Astrocyte (in vitro differentiated cells and primary cell): ENCODE data around the gene NCOA3. TPM values are rescaled to one million over a fixed set of nuclear protein-coding genes. Genes with fewer than 3 reads are reported as not detected.

Source experiments
- DNase-seq: peaks from one replicate; pipeline ENCODE4 v3.0.0-alpha.2; 2010; ENCODE audit warnings: low read depth
- FAIRE-seq: peaks from 2 replicates; lab custom pipeline; 2011; peaks lifted over from hg19 to GRCh38; lab: Jason Lieb, UNC
- H2AFZ ChIP-seq: 2 replicates; pipeline ENCODE4 v1.6.0; 2012; ENCODE audit warnings: low read depth, low read length, inconsistent platforms
- H3K27ac ChIP-seq: 2 replicates; pipeline ENCODE4 v1.5.1; 2011; ENCODE audit warnings: low read depth, low read length, inconsistent platforms
- H3K27me3 ChIP-seq: 2 replicates; pipeline ENCODE4 v1.6.0; 2011; ENCODE audit warnings: low read length, inconsistent platforms; ENCODE audit not compliant: insufficient read depth
- H3K36me3 ChIP-seq: 2 replicates; pipeline ENCODE4 v1.5.1; 2011; ENCODE audit warnings: low read length, inconsistent platforms; ENCODE audit not compliant: insufficient read depth
- H3K4me1 ChIP-seq: 2 replicates; pipeline ENCODE4 v1.5.1; 2011; ENCODE audit warnings: low read length, inconsistent platforms; ENCODE audit not compliant: insufficient read depth
- H3K4me2 ChIP-seq: 2 replicates; pipeline ENCODE4 v1.6.0; 2012; ENCODE audit warnings: low read length, inconsistent platforms
- H3K4me3 ChIP-seq: 2 replicates; pipeline ENCODE4 v1.5.1; 2011; ENCODE audit warnings: low read depth, mild to moderate bottlenecking, low read length, inconsistent platforms; ENCODE audit not compliant: insufficient read depth
- H3K79me2 ChIP-seq: 2 replicates; pipeline ENCODE4 v1.6.0; 2012; ENCODE audit warnings: mild to moderate bottlenecking, low read length, inconsistent platforms; ENCODE audit not compliant: insufficient read depth
- H3K9ac ChIP-seq: 2 replicates; pipeline ENCODE4 v1.6.0; 2012; ENCODE audit warnings: mild to moderate bottlenecking, low read length, inconsistent platforms
- H3K9me3 ChIP-seq: 2 replicates; pipeline ENCODE4 v1.5.1; 2012; ENCODE audit warnings: low read depth, mild to moderate bottlenecking, low read length, inconsistent platforms; ENCODE audit not compliant: insufficient read depth
- H4K20me1 ChIP-seq: 2 replicates; pipeline ENCODE4 v1.6.0; 2012; ENCODE audit warnings: low read length, inconsistent platforms; ENCODE audit not compliant: insufficient read depth
- H3K27ac Mint-ChIP-seq: one replicate; pipeline ENCODE4 v1.8.0; 2021; ENCODE audit warnings: mild to moderate bottlenecking, mixed read lengths; ENCODE audit not compliant: unreplicated experiment
- H3K27me3 Mint-ChIP-seq: one replicate; pipeline ENCODE4 v1.8.0; 2021; ENCODE audit warnings: low read depth, mixed read lengths; ENCODE audit not compliant: unreplicated experiment
- H3K36me3 Mint-ChIP-seq: one replicate; pipeline ENCODE4 v1.8.0; 2021; ENCODE audit warnings: low read depth, mixed read lengths; ENCODE audit not compliant: unreplicated experiment
- H3K4me1 Mint-ChIP-seq: one replicate; pipeline ENCODE4 v1.8.0; 2021; ENCODE audit warnings: low read depth, mixed read lengths; ENCODE audit not compliant: unreplicated experiment
- H3K4me3 Mint-ChIP-seq: one replicate; pipeline ENCODE4 v1.8.0; 2021; ENCODE audit warnings: mild to moderate bottlenecking, moderate library complexity, mixed read lengths; ENCODE audit not compliant: unreplicated experiment
- H3K9me3 Mint-ChIP-seq: one replicate; pipeline ENCODE4 v1.8.0; 2021; ENCODE audit warnings: mild to moderate bottlenecking, mixed read lengths; ENCODE audit not compliant: unreplicated experiment
- EZH2 ChIP-seq: IDR thresholded peaks from 2 replicates; pipeline ENCODE4 v1.6.1; 2012; ENCODE audit warnings: mild to moderate bottlenecking, low read length, inconsistent platforms; ENCODE audit not compliant: insufficient read depth
- total RNA-seq: library from RNA; stranded (reverse); gene quantifications from 2 replicates; pipeline ENCODE4 v1.2.1, GENCODE V29; 2021
- TF ChIP-seq, protein P1 (sequence below): IDR thresholded peaks from 2 replicates; pipeline ENCODE4 v1.5.1; 2011; ENCODE audit warnings: low read depth, mild to moderate bottlenecking, inconsistent platforms, low read length, moderate library complexity; ENCODE audit not compliant: insufficient read depth

Gene NCOA3
- total RNA-seq, 1 donor from 2014 or later = 30.5 TPM

DNA sequence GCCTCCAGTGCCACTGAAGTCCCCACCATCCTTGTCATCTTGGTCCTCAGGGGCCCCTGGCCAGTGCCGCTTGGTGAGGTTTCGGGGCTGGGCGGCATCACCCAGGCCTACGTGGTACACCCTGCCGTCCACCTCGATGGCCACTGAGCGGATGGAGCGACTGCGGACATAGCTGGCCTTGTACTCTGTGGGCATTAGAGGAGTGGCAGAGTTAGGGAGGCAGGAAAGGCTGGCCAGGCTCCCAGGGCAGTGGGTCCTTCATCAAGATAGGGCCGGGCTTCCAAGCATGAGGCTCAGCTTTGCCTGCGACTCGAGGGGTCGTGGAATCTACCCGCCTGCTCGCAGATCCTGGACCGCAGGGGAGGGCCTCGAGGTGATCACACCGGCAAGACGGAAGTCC lies 164.6 kb downstream of the NCOA3 start:
- Mint-ChIP-seq H3K27me3 (peaks cover 3% of the 10 kb centered on the region), H3K4me3 (no peak overlapping the region), H3K4me1 (peaks cover 1% of the 10 kb centered on the region), H3K36me3 (peaks cover 11% of the 10 kb centered on the region), H3K27ac (no peak overlapping the region), H3K9me3 (no peaks in the 10 kb centered on the region)
- no peak for TF ChIP-seq EZH2
- TF ChIP-seq, protein P1, sequence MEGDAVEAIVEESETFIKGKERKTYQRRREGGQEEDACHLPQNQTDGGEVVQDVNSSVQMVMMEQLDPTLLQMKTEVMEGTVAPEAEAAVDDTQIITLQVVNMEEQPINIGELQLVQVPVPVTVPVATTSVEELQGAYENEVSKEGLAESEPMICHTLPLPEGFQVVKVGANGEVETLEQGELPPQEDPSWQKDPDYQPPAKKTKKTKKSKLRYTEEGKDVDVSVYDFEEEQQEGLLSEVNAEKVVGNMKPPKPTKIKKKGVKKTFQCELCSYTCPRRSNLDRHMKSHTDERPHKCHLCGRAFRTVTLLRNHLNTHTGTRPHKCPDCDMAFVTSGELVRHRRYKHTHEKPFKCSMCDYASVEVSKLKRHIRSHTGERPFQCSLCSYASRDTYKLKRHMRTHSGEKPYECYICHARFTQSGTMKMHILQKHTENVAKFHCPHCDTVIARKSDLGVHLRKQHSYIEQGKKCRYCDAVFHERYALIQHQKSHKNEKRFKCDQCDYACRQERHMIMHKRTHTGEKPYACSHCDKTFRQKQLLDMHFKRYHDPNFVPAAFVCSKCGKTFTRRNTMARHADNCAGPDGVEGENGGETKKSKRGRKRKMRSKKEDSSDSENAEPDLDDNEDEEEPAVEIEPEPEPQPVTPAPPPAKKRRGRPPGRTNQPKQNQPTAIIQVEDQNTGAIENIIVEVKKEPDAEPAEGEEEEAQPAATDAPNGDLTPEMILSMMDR = no peak
- Histone ChIP-seq H3K9ac (no peak overlapping the region), H3K27me3 (no peaks in the 10 kb centered on the region), H3K27ac (no peak overlapping the region), H3K4me3 (no peak overlapping the region), H3K4me2 (no peak overlapping the region), H3K4me1 (no peaks in the 10 kb centered on the region), H3K79me2 (no peaks in the 10 kb centered on the region), H3K36me3 (no peaks in the 10 kb centered on the region), H3K9me3 (no peaks in the 10 kb centered on the region), H2AFZ (no peak overlapping the region), H4K20me1 (peaks cover 13% of the 10 kb centered on the region)
- no peak for DNase-seq
- FAIRE-seq = no peak

DNA sequence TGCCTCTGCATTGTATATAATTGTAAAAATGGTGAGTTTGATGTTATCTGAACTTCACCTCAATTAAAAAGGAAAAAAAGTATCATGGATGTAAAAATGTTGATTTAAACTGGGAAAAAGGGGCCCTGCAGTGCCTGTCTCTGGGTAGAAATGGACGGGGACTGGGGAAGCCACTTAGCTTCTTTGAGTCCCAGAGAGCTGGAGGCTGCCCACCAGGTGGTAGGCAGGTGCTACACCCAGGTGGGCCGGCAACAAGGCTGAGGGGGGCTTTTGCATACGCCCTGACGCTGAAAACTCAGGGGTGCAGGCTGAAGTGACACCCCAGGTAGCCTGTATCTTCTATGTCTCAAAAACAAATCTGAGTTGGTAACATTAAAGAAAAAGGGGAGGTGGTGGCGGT lies 165.4 kb downstream of the NCOA3 start:
- Histone ChIP-seq H3K9me3 (no peaks in the 10 kb centered on the region), H3K4me2 (no peak overlapping the region), H3K4me1 (no peaks in the 10 kb centered on the region), H3K27ac (no peak overlapping the region), H4K20me1 (peaks cover 13% of the 10 kb centered on the region), H3K27me3 (no peaks in the 10 kb centered on the region), H2AFZ (no peak overlapping the region), H3K4me3 (no peak overlapping the region), H3K79me2 (no peaks in the 10 kb centered on the region), H3K9ac (no peak overlapping the region), H3K36me3 (no peaks in the 10 kb centered on the region)
- peaks cover 1% of the 10 kb centered on the region for H3K4me1 Mint-ChIP-seq
- DNase-seq (no peak), FAIRE-seq (no peak)
- no peaks in the 10 kb centered on the region for H3K9me3 Mint-ChIP-seq
- TF ChIP-seq, protein P1 = no peak
- no peak for TF ChIP-seq EZH2
- peaks cover 11% of the 10 kb centered on the region for H3K36me3 Mint-ChIP-seq
- H3K4me3 Mint-ChIP-seq = no peak overlapping the region
- H3K27me3 Mint-ChIP-seq = peaks cover 3% of the 10 kb centered on the region
- no peak overlapping the region for H3K27ac Mint-ChIP-seq

DNA sequence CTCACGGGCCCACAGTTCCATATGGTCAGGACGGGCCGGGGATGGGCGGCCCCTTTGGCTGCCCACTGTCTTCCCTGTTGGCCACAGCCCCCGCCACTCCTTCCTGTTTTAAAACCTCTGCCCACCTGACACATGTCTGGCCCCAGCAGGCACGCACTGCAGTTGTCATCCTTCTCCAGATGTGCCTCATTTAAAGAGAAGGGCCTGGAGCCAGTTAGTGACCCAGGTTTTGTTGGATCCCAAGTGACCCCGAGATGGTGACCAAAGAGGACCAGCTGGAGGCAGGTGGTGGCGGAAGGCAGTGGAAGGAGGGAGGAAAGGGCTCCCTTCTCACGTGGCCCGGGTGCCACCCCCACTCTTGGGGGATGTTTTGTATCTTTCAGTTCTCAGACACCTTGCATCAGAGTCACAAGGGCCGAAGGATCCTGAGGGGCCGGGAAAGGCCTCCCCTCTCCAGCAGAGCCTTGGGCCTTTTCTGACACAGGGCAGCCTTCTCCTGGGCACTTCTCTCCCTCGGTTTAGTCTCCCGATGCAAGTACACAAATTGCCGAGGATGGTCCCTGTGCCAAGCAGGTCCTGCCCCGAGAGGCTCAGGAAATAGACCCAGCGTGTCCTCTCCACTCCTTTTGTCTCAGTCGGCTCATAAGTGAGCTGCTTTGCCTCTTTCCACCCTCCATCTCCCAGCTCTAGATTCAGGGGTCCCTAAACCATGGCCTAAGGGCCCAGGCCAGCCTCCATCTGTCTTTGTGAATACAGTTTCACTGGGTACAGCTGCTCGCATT lies 166.0 kb downstream of the NCOA3 start:
- H3K4me3 Mint-ChIP-seq = no peak overlapping the region
- H3K27me3 Mint-ChIP-seq = peaks cover 3% of the 10 kb centered on the region
- H2AFZ ChIP-seq = no peak overlapping the region
- H3K9me3 Mint-ChIP-seq = no peaks in the 10 kb centered on the region
- no peak overlapping the region for H3K4me3 ChIP-seq
- H3K4me2 ChIP-seq = no peak overlapping the region
- H3K9ac ChIP-seq = no peak overlapping the region
- H3K9me3 ChIP-seq = no peaks in the 10 kb centered on the region
- no peaks in the 10 kb centered on the region for H3K27me3 ChIP-seq
- H4K20me1 ChIP-seq = peaks cover 12% of the 10 kb centered on the region
- TF ChIP-seq, protein P1 = no peak
- TF ChIP-seq EZH2 = no peak
- H3K27ac ChIP-seq = no peak overlapping the region
- no peaks in the 10 kb centered on the region for H3K4me1 ChIP-seq
- peaks cover 11% of the 10 kb centered on the region for H3K36me3 Mint-ChIP-seq
- DNase-seq = no peak
- no peaks in the 10 kb centered on the region for H3K36me3 ChIP-seq
- H3K27ac Mint-ChIP-seq = no peak overlapping the region
- H3K79me2 ChIP-seq = no peaks in the 10 kb centered on the region
- no peak for FAIRE-seq
- peaks cover 1% of the 10 kb centered on the region for H3K4me1 Mint-ChIP-seq
